Adipose tissue (tissue), 3 donors: ENCODE measurements around the gene ARHGAP32. TPM values are rescaled to one million over a fixed set of nuclear protein-coding genes. Genes with fewer than 3 reads are reported as not detected.
"Not testable (repeated sequence)": the region's sequence is repeated elsewhere in the genome, so short reads cannot be mapped to it uniquely, and the experiment has no call there.

Experiments used
- H3K27ac ChIP-seq: one replicate; pipeline ENCODE4 v1.5.1; 2013; ENCODE audit warnings: low read depth, low read length
- WGBS, 3 donors: extraction: QIAGEN DNeasy Blood & Tissue Kit; methylation state at CpG; one replicate each; pipeline ENCODE4 v1.1.7; 2013; 5-methylcytosine and 5-hydroxymethylcytosine counted together
- polyA plus RNA-seq, 3 donors: library from polyadenylated mRNA; stranded (reverse); fragments of 200-250 nt; gene quantifications; one replicate each; pipeline ENCODE4 v1.2.3, GENCODE V29; 2013
- donor health status: healthy with polysubstance abuse.
- donor health status: Bipolar disorder and iron deficiency.
- donor health status: healthy.

The ARHGAP32 gene
- polyA plus RNA-seq, 3 donors = 4.5 to 5.4 (median 4.9) TPM

DNA sequence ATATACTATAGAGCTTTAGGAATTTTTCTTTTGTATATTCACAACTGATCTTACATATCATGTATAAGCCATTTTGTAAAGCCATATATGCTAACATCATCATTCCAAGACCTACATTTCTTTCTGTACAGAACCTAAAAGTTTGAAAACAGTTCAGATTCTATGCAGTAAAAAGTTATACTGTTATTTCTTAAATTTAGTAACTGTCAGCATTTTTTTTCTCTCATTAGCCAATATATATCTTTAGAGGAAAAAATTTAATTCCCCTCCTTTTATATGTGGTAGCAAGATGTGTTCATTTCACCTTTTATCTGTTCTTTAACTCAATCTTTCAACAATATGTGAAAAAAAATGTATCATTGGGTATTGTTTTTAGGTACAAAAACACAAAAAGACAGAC lies 129.0 kb downstream of the ARHGAP32 start:
- no peak overlapping the region for H3K27ac ChIP-seq

DNA sequence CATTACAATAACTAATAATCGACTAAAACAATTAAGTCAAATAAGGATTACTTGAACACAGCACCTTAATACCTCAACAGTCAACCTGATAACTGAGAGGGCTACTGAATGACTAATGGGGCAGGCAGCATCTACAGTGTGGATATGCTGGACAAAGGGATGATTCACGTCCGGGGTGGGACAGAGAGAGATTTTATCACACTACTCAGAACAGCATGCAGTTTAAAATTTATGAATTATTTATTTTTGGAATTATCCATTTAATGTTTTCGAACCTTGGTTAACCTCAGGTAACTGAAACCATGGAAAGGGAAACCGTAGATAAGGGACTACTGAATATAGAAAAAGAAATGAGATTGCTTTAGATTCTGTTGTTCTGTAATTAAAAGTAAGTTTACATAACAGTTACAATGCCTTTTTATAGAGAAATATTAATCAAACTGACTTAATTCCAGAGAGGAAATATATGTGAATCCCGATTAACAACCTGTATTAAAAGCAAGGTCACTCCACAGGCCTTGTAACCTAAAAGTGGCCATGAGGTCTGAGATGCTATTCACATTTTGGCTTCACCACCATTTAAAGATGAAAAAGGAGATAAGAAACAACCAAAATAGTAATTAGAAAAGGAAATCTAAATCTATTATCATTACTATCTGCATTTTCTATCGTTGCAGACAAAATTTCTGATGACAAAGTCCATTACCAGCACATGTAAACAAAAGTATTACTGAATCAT lies 130.5 kb downstream of the ARHGAP32 start:
- H3K27ac ChIP-seq = no peak overlapping the region
- 85 to 91% (median 88%) methylated on average over 7 of the region's 7 CpGs for WGBS, 3 donors

DNA sequence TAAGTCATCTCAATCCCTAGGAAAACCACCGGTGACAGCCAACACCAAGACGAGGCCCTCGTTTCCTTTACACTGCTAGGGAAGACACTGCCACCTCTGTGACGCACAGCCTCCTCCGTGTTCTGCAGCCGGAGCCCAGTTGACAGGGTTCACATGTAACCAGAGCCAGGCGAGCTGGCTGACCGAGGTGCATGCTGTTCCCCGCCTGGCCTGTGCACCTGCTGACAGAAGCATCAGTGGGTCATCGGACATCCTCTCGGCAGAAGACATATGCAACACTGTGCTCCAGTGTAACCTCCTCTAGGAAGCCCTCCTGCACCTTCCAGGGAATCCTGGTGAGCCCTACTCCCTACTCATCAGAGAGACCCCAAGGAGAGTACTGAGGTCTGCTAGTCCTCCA lies 135.2 kb downstream of the ARHGAP32 start:
- no peak overlapping the region for H3K27ac ChIP-seq
- 97 to 98% (median 98%) methylated on average over 11 of the region's 11 CpGs for WGBS, 3 donors

DNA sequence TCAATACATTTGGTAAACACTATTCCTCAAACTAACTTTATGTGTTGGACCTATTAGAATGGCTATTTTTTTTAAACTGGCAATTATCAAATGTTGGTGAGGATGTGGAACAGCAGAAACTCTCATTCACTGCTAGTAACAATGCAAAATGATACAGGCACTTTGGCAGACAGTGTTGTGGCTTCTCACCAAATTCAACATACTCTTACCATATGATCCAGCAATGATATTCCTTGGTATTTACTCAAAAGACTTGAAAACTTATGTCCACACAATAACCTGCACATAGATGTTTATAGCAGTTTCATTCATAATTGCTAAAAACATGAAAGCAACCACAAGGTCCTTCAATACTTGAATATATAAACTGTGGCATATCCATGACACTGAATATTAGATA lies 136.9 kb downstream of the ARHGAP32 start:
- no peak overlapping the region for H3K27ac ChIP-seq

DNA sequence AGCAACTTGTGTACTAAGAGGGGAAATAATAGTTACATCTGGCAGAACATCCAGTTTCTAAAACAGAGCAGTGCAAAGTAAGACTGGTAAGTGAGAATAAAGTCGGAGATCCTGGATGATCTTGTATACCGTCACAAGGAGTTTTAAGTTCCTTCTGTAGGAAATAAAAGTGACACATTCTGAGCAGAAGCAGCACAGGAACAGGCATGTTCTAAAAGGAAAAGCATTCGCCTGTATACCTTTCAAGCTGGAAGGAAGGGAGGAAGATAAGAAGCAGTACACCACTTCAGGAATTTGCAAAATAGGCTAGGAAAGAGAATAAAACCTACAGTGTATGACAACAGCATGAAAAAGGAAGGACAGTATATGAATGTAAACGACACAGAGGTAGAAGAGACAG lies 143.2 kb downstream of the ARHGAP32 start:
- 77 to 88% (median 80%) methylated on average over 4 of the region's 4 CpGs for WGBS, 3 donors
- no peak overlapping the region for H3K27ac ChIP-seq

DNA sequence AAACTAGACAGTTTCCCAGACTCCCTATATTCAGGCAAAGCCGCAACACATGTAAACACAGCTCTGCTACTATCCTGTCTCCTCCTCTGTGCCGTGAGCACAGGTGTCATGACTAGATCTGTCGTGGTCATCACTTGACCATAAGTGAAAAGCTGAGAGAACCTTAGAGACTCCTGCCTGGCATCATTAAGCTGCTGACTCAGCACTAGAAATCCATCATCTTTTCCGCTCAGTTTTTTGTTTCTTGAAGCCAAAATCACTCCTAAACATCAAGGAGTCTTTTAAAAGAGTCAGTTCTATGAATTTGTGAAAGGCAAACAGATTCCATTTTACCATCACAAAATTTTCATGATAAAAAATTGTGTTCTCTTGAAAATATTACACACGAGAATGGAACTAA lies 147.0 kb downstream of the ARHGAP32 start:
- WGBS, 3 donors = 93 to 96% (median 95%) methylated on average over 5 of the region's 5 CpGs
- H3K27ac ChIP-seq = no peak overlapping the region

DNA sequence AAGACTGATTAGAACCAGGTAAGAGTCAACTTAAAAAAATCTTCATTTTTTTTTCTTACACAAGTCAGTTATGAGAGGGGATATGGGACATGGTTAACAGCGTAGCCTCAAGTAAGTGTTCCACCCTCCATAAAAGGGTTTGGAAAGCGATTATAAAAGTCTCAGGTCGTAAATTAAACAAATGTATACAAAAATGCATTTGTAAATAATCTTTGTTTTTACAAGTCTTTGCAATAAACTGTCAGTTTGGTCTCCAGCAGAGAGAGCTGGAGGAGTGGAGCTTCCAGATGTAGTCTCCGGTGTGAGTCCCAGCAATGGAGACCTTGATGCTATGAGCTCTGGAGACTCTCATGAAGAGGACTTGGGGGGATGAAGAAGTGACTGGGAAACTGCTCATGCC lies 149.6 kb downstream of the ARHGAP32 start:
- 92 to 93% (median 92%) methylated on average over 4 of the region's 4 CpGs for WGBS, 3 donors
- no peak overlapping the region for H3K27ac ChIP-seq

DNA sequence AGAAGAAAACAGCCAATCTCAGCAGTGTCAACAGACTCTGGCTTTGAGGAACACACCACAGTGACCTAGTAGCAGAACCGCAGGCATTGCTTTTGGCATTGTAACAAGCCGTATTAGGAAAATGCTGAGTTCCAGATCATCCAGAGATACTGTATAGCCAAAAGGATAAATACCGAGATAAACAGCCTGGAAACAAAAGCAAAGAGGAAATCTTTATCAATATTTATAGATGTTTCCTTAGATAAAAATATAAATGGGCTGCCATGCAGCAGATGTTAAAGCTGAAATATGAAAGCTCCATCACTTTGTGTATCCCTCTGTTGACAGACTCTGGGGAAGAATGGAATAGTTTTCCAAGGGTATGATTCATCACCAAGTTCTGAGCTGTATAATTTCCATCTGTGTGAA lies 150.5 kb downstream of the ARHGAP32 start:
- H3K27ac ChIP-seq = no peak overlapping the region
- WGBS, 3 donors = 71 to 78% (median 74%) methylated on average over 3 of the region's 3 CpGs

DNA sequence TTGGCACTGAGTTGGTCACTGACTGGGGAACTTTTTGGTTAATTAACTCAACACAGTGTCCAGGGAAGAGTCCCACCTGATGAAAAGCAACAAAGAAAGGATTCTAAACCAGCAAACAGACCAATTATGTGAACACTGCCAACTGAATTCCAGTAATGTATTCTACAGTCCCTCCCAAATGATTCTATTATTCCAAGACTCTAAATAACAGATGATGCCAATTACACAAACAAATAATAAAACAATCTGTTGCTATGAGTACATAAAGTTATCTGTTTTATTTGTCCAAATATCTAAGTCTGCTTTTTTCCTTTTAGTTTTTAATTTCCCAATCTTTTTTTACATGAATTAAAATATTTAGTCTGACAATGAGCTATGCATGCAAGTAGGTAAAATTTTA lies 151.2 kb downstream of the ARHGAP32 start:
- H3K27ac ChIP-seq = no peak overlapping the region

DNA sequence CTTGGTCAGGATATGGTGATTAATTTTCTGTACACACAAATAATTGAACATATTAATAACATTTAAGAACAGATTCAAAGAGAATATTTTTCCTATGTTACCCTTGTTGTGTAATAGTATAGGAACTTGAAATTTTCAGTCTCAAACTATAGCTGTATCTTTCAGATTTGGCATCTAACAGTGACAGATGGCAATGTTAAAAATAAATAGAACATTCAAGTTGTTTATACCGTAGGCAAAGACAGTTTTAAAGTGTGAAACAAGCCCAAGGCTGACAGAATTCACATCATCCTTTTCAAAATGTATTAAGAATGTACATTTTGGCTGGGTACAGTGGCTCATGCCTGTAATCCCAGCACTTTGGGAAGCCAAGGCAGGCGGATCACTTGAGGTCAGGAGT lies 156.9 kb downstream of the ARHGAP32 start:
- WGBS, 3 donors = 92 to 98% (median 92%) methylated on average over 2 of the region's 2 CpGs
- no peak overlapping the region for H3K27ac ChIP-seq

DNA sequence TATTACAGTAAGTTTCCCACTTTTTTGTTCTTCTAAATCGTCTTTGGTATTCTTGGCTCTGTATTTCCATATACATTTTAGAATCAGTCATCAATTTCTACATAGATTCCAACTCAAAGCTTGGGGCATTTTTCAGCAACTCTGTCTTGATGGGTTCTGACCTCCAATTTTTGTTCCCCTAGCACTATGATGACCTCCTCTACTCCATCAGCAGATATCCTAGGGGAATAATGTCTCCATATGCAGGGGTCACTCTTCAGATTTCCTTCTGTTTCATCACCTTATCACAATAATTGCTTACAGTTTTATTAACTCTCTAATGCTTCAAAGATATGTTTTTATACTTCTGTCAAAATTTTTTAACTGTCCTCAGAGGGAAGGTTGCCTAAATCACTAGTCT lies 158.1 kb downstream of the ARHGAP32 start:
- WGBS, 3 donors = 90 to 94% (median 92%) methylated on average over 1 of the region's 1 CpG
- no peak overlapping the region for H3K27ac ChIP-seq

DNA sequence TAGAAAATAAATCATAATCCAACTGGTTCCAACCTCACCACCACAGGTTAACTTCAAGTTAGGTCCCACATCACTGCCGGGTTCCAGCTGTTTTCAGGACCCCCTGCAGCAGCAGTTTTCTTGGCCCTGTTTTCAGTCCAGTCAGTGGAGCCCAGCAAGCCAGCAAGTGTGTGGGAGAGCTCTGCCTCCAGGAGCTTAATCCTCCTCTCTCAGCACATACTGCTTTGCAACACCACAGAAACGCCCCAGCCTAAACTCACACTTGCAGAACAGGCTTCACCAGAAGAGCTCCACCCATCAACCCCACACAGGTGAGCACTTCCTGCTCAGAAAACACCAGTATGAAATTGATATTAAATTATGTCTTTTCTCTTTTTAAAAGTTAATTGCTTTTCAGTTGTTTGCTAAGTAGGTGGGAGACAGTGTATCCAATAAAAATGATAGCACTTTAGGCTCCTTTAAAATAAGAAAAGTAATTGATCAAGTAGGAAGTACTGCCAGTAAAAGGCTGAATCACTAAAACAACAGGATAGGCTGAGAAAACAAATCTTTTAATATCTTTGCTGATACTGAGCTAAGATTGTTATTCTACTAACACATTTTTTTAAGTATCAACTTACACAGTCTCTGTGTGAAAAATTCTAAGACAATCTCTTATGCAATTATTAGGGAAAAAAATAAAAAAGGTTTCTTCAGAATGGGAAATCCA lies 168.0 kb downstream of the ARHGAP32 start:
- H3K27ac ChIP-seq = no peak overlapping the region
- WGBS, 3 donors = 19 to 60% (median 56%) methylated on average over 2 of the region's 2 CpGs

DNA sequence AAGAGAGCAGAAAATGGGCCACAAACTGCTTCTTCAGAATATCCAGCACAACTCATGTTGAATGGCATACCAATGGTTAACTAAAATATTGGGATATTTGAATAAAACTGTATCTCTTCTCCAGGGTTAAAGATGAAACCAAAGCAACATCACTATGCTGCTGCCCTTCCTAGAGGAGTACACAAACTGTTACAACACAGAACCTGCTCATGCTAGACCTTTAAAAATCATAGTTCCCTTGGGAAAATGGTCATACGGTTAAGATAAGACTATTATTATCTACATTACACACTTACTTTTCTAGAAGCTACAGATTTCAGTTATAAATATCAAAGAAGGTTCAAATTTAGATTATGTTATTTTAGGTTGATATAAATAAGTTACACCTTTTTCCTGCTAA lies 170.8 kb downstream of the ARHGAP32 start:
- H3K27ac ChIP-seq = no peak overlapping the region
- WGBS, 3 donors = 18 to 56% (median 42%) methylated on average over 1 of the region's 1 CpG

DNA sequence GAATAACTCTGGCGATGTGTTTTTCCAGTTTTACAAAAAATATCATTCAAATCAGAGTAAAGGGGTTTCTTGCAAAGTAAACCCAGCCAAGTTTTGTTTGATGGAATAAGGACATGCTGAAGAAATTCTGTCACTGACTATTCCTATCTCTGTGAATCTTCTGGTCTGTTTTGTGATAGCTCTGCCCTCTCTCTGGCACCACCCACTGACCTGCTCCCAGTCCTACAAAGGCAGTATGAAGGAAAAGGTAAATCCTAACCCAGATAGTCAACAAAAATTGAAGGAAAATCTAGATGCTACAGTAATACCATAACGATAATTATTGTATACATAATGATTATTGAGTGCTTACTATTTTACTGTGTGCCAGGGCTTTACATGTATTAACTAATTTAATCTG lies 173.1 kb downstream of the ARHGAP32 start:
- H3K27ac ChIP-seq = no peak overlapping the region
- 48 to 94% (median 89%) methylated on average over 2 of the region's 2 CpGs for WGBS, 3 donors

DNA sequence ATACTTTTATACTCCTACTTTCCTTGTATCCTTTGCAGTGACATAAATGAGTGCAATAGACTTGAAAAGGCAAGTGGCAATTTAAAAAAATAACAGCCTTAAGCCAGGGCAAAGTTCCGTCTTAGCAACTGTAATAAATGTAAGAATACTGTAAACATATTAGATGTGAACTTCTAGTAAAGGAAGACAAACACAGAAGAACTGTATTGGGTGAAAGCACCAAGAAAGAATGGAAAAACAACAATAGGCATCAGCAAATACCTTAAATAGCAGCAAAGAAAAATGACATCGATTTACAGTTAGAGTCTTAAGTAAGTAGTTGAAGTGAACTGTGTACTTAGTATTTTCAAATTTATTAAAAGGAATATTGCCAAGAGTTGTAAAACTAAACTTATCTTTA lies 174.0 kb downstream of the ARHGAP32 start:
- no peak overlapping the region for H3K27ac ChIP-seq
- WGBS, 3 donors = 47 to 92% (median 79%) methylated on average over 2 of the region's 2 CpGs

DNA sequence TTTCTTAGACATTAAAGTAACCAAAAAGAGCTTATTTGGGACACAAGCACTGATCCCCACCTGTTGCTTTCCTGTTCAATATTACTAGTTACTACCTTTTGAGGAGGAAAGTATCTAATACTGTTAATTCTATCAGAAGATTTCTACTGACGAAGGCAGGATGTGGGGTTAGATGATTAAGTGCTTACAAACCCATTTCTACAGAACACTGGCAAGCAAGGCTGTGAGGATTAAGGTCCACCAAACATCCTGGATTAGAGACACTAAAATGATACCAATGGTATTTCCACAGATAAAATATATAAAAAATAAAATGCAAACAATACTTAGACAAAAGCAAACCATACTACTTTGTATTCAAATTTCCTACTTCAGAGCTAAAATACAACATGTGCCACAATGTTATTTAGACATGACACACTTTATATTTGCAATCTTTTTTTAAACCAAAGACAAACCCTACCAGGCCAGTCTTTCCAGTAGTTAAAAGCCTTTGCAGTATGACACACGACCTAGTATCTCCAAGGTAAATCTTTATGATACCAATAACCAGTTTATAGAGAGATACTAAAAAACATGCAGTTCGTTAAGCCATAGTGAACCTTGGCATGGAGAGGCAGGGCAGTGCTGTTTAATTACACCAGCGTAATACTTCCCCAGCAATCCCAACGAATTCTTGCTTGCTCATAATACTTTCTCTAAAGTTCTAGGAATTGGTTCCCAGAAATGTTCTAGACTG lies 178.2 kb downstream of the ARHGAP32 start:
- H3K27ac ChIP-seq = no peak overlapping the region
- WGBS, 3 donors = 60 to 90% (median 85%) methylated on average over 5 of the region's 5 CpGs

DNA sequence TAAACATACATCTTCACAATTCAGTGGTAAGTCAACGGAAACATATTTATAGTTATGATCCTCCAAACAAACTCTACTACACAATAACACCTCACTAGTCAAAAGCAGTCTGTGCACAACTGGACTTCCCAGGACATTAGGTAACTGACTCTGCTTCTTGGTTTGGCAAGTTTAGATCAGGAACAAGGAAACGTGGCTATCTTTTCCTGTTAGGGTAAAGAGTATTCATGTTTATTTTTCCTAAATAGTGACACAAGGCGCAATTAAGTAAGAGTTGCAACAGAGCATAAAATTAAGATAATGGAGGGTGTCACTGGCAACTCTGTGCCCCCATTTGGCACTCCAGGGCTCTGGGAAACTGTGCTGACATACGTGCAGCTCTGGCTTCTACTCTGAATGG lies 179.2 kb downstream of the ARHGAP32 start:
- WGBS, 3 donors = 84 to 88% (median 86%) methylated on average over 4 of the region's 4 CpGs
- H3K27ac ChIP-seq = no peak overlapping the region

DNA sequence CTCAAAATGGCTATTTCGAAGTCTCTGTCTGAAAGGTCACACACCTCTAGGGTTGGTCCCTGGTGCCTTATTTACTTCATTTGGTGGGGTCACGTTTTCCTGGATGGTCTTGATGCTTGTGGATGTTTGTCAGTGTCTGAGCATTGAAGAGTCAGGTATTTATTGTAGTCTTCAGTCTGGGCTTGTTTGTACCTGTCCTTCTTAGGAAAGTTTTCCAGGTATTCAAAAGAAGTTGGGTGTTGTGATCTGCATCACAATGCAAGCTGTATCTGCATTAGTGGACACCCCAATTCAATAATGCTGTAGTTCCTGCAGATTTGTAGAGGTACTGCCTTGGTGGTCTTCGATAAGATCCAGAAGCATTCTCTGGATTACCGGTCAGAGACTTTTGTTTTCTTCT lies 186.0 kb downstream of the ARHGAP32 start:
- H3K27ac ChIP-seq = no peak overlapping the region
- 89 to 96% (median 93%) methylated on average over 4 of the region's 4 CpGs for WGBS, 3 donors

DNA sequence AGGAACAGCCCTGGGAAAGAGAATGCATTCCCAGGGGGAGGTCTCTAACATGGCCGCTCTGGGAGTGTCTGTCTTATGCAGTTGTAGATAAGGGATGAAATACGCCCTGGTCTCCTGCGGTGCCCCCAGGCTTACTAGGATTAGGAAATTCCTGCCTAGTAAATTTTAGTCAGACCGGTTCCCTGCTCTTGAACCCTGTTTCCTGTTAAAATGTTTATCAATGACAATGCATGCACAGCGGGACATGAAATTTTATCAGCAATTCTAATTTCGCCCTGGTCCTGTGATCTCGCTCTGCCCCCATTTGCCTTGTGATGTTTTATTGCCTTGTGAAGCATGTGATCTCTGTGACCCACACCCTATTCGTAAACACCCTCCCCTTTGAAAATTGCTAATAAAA lies 193.0 kb downstream of the ARHGAP32 start:
- 94 to 98% (median 97%) methylated on average over 8 of the region's 8 CpGs for WGBS, 3 donors

More for the DNA sequence above, 193.0 kb downstream of the ARHGAP32 start:
- not testable (repeated sequence) for H3K27ac ChIP-seq
